KMS-11 (cell line): Measurements from ENCODE around the gene ADGRG6.

Source experiments
- H2AFZ ChIP-seq: fragments of 200-600 bp; sonication (generic); 2 replicates; pipeline ENCODE4 v1.6.1; 2016; ENCODE audit warnings: antibody characterized with exemption, mixed run types, low read depth
- H3K27ac ChIP-seq: fragments of 200-600 bp; sonication (generic); 2 replicates; pipeline ENCODE4 v1.6.1; 2016; ENCODE audit warnings: mild to moderate bottlenecking, mixed run types
- H3K27me3 ChIP-seq: fragments of 200-600 bp; sonication (generic); 2 replicates; pipeline ENCODE4 v1.6.1; 2017; ENCODE audit warnings: mild to moderate bottlenecking, low read depth, mixed run types, moderate library complexity; ENCODE audit not compliant: insufficient read depth
- H3K36me3 ChIP-seq: fragments of 200-600 bp; sonication (generic); 2 replicates; pipeline ENCODE4 v1.6.1; 2017; ENCODE audit warnings: mild to moderate bottlenecking, mixed run types; ENCODE audit not compliant: insufficient read depth
- H3K4me1 ChIP-seq: fragments of 200-600 bp; sonication (generic); 2 replicates; pipeline ENCODE4 v1.6.1; 2016; ENCODE audit warnings: mild to moderate bottlenecking, low read depth, mixed run types; ENCODE audit not compliant: poor library complexity, severe bottlenecking
- H3K4me2 ChIP-seq: fragments of 200-600 bp; sonication (generic); 2 replicates; pipeline ENCODE4 v1.7.0; 2016; ENCODE audit warnings: mild to moderate bottlenecking, mixed run types
- H3K4me3 ChIP-seq: fragments of 200-600 bp; sonication (generic); IDR thresholded peaks from 2 replicates; pipeline ENCODE4 v1.6.1; 2017; ENCODE audit warnings: low read depth, low read length, mixed read lengths; ENCODE audit not compliant: insufficient read depth
- H3K79me2 ChIP-seq: fragments of 200-600 bp; sonication (generic); 2 replicates; pipeline ENCODE4 v1.6.1; 2016; ENCODE audit warnings: low read depth, mixed run types; ENCODE audit not compliant: insufficient read depth
- H3K9ac ChIP-seq: fragments of 200-600 bp; sonication (generic); 2 replicates; pipeline ENCODE4 v1.6.1; 2016; ENCODE audit warnings: mild to moderate bottlenecking, mixed run types
- H4K20me1 ChIP-seq: fragments of 200-600 bp; sonication (generic); 2 replicates; pipeline ENCODE4 v1.6.1; 2016; ENCODE audit warnings: mild to moderate bottlenecking, mixed run types; ENCODE audit not compliant: insufficient read depth
- CTCF ChIP-seq: fragments of 200-600 bp; sonication (generic); conservative IDR thresholded peaks from 2 replicates; pipeline ENCODE4 v1.6.1; 2017; ENCODE audit warnings: low read depth, mild to moderate bottlenecking, antibody characterized with exemption, low read length, moderate library complexity, mixed read lengths

ADGRG6 gene

GRCh38 chr6:142331075-142331551, 29.3 kb downstream of the ADGRG6 start:
- H3K4me3 ChIP-seq: no peak overlapping the region
- H3K79me2 ChIP-seq: no peaks in the 10 kb centered on the region
- TF ChIP-seq CTCF: no peak
- no peak overlapping the region for H3K27ac ChIP-seq
- H2AFZ ChIP-seq: no peak overlapping the region
- H3K27me3 ChIP-seq: no peaks in the 10 kb centered on the region
- H3K4me1 ChIP-seq: no peaks in the 10 kb centered on the region
- no peaks in the 10 kb centered on the region for H4K20me1 ChIP-seq
- H3K4me2 ChIP-seq: no peak overlapping the region
- no peaks in the 10 kb centered on the region for H3K36me3 ChIP-seq
- H3K9ac ChIP-seq: no peak overlapping the region

DNA sequence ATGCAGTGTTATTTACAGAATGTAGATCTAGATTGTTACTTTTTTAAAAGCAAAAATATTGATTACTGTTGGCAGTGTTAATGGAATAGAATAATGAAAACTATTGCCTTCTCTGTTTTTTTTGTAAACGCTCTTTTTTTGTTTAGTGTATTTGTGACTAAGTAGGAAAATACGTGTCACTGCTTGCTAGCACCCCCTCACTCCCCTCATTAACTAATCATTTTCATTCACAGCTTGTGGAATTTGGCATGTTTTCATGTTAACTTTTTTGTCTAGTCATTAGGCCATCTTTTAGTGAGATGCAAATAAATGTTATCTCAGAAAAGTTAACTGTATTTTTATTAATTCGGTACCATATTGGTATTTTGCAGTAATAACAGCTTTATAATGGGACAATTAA, 29.8 kb downstream of the ADGRG6 start:
- no peaks in the 10 kb centered on the region for H3K4me1 ChIP-seq
- H3K4me2 ChIP-seq: no peak overlapping the region
- H3K27me3 ChIP-seq: no peaks in the 10 kb centered on the region
- H3K79me2 ChIP-seq: no peaks in the 10 kb centered on the region
- no peaks in the 10 kb centered on the region for H3K36me3 ChIP-seq
- no peak for TF ChIP-seq CTCF
- H2AFZ ChIP-seq: no peak overlapping the region
- H3K4me3 ChIP-seq: no peak overlapping the region
- no peak overlapping the region for H3K9ac ChIP-seq
- H4K20me1 ChIP-seq: no peaks in the 10 kb centered on the region
- no peak overlapping the region for H3K27ac ChIP-seq

DNA sequence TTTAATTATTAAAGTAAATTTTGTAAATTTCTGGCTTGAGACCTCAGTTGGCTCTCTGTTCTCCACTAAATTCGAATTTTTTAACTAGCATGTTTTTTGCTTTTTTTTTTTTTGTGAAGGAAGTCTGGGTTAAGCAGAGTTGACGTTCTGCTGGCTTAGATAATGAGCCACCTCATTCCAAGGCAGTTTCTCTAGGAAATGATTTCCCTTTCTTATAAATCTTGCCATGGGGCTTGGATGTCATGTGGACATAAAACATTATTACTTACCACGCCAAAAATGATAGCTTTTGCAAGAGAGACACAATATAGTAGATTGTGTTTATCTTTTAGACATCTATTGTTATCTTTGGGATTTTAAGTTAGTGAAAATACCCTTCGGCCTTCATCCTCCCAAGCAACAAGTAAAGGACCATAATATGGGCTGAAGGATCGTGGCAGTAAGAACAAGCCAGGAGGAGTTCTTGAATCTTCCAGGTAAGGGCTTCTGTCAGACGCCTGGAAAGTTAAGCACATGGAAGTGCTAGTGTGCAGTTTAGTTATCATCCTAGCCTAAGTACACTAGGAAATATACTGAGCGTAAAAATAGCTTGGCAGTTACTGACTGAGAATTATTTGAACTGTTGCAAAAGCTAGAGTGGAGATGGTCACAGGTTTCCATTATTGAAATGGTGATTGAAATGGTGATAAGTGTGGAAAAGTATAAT, 30.7 kb downstream of the ADGRG6 start:
- Histone ChIP-seq H3K27me3 (no peaks in the 10 kb centered on the region), H3K4me2 (no peak overlapping the region), H3K36me3 (no peaks in the 10 kb centered on the region), H3K79me2 (no peaks in the 10 kb centered on the region), H3K4me1 (no peaks in the 10 kb centered on the region), H2AFZ (no peak overlapping the region), H3K27ac (no peak overlapping the region), H3K4me3 (no peak overlapping the region), H4K20me1 (no peaks in the 10 kb centered on the region), H3K9ac (no peak overlapping the region)
- no peak for TF ChIP-seq CTCF

DNA sequence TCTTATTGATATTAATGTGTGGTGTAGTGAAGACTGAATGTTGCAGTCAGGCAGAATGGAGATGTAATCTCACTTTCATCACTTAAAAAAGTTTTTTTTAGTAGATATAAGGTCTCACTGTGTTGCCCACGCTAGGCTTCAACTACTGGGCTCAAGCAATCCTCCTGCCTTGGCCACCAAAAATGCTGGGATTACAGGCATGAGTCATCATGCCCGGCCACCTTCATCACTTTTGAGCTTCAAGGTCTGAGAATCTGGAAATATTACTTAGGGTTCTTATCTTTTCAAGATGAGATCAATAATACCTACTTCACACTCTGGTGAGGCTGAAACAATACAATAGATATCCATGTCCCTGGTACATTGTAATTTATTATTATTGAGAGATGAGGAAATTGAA, 31.6 kb downstream of the ADGRG6 start:
- no peak overlapping the region for H3K4me2 ChIP-seq
- no peaks in the 10 kb centered on the region for H3K27me3 ChIP-seq
- no peaks in the 10 kb centered on the region for H3K4me1 ChIP-seq
- no peak overlapping the region for H3K9ac ChIP-seq
- H3K79me2 ChIP-seq: no peaks in the 10 kb centered on the region
- no peak overlapping the region for H2AFZ ChIP-seq
- no peak overlapping the region for H3K27ac ChIP-seq
- H3K4me3 ChIP-seq: no peak overlapping the region
- no peak for TF ChIP-seq CTCF
- H4K20me1 ChIP-seq: no peaks in the 10 kb centered on the region
- no peaks in the 10 kb centered on the region for H3K36me3 ChIP-seq
